Measurements from ENCODE around the gene FARP2. TPM values are rescaled to one million over a fixed set of nuclear protein-coding genes. Genes with fewer than 3 reads are reported as not detected.

Gene FARP2
- total RNA-seq, 4 donors from 2014 or later, result 26.8 to 37.9 (median 30.2) TPM

DNA sequence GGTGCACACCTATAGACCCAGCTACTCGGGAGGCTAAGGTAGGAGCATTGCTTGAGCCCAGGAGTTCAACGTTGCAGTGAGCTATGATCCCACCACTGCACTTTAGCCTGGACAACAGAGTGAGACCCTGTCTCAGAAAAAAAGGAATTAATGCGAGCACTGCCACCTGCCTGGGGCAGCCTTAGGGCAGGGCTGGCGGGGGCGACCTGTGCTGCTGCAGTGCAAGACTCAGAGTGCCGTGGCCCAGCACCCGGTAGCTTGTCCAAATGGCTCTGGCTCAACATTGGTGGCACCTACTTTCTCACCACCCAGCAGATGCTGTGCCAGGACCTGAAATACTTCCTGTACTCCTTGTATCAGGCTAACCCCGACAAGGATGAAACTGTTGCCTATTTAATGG, 122.1 kb downstream of the FARP2 start:
- Histone ChIP-seq H3K27me3 (no peaks in the 10 kb centered on the region), H3K9me3 (no peaks in the 10 kb centered on the region), H3K36me3 (peaks cover 8 to 37% (median 22%) of the 10 kb centered on the region in 4 donors), H3K27ac (replicated peaks in 1 of 4) (no peak overlapping the region), H3K4me1 (no peaks in the 10 kb centered on the region), H3K4me3 (no peak overlapping the region)
- TF ChIP-seq EP300 (IDR thresholded peaks at IDR 0.05), result no peak
- TF ChIP-seq, protein P1, sequence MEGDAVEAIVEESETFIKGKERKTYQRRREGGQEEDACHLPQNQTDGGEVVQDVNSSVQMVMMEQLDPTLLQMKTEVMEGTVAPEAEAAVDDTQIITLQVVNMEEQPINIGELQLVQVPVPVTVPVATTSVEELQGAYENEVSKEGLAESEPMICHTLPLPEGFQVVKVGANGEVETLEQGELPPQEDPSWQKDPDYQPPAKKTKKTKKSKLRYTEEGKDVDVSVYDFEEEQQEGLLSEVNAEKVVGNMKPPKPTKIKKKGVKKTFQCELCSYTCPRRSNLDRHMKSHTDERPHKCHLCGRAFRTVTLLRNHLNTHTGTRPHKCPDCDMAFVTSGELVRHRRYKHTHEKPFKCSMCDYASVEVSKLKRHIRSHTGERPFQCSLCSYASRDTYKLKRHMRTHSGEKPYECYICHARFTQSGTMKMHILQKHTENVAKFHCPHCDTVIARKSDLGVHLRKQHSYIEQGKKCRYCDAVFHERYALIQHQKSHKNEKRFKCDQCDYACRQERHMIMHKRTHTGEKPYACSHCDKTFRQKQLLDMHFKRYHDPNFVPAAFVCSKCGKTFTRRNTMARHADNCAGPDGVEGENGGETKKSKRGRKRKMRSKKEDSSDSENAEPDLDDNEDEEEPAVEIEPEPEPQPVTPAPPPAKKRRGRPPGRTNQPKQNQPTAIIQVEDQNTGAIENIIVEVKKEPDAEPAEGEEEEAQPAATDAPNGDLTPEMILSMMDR (IDR thresholded peaks at IDR 0.05), result no peak
- TF ChIP-seq POLR2A (IDR thresholded peaks at IDR 0.05; ENCODE audit: low read depth), result no peak
- TF ChIP-seq POLR2AphosphoS5 (IDR thresholded peaks at IDR 0.05), result no peak
- WGBS, result 98% methylated on average over 8 of the region's 8 CpGs
- DNase-seq (ENCODE audit: extremely low spot score), result no peak
- intact Hi-C loops (cut with DNase I), result no loop called here

DNA sequence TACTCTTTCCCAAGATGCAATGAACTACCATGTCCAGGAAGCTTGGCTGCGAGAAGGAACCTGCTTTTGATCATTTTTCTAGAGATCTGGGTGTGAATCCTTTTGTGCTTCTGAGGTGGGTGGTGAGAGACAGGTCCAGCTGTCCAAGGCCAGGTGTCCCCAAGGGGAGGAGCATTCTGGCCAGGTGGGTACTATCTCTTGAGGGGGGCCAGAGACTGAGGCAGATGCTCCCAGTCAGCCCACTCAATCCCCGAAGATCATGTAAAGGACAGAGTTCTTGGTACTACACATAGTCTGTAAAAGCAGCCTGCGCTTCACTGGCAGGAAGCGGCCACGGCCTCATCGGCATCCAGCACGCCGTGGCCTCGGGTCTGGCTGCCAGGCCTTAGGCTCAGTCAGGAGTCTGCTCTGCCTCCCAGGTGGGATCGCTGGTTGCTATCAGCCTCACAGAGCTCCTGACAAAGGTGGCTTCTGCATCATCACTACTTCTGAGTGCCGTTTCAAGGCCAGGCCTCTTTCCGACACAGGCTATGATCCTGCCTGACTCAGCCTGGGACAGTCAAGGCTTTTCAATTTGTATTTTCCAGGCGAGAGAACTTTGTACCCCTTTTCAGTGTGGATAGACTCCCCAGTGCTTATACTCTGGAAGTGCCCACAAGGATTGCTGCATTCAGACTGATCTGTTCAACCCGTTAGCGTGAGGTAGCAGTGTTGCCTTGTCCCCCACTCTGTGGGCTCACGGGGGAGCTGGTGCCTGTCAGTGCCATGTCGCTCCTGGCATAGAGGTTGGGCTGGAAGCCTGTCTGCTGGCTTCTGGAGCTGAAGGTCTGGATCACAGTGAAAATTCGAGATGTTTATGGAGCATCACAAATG, 123.2 kb downstream of the FARP2 start:
- Histone ChIP-seq H3K27me3 (no peaks in the 10 kb centered on the region), H3K4me3 (no peak overlapping the region), H3K27ac (replicated peaks in 1 of 4) (no peak overlapping the region), H3K4me1 (no peaks in the 10 kb centered on the region), H3K36me3 (peaks cover 8 to 47% (median 31%) of the 10 kb centered on the region in 4 donors), H3K9me3 (no peaks in the 10 kb centered on the region)
- TF ChIP-seq POLR2A (IDR thresholded peaks at IDR 0.05; ENCODE audit: low read depth) (no peak), EP300 (IDR thresholded peaks at IDR 0.05) (no peak), POLR2AphosphoS5 (IDR thresholded peaks at IDR 0.05) (no peak)
- TF ChIP-seq, protein P1 (IDR thresholded peaks at IDR 0.05), result no peak
- 89% methylated on average over 11 of the region's 18 CpGs for WGBS
- no peak for DNase-seq (ENCODE audit: extremely low spot score)
- intact Hi-C loops (cut with DNase I), result no loop called here

DNA sequence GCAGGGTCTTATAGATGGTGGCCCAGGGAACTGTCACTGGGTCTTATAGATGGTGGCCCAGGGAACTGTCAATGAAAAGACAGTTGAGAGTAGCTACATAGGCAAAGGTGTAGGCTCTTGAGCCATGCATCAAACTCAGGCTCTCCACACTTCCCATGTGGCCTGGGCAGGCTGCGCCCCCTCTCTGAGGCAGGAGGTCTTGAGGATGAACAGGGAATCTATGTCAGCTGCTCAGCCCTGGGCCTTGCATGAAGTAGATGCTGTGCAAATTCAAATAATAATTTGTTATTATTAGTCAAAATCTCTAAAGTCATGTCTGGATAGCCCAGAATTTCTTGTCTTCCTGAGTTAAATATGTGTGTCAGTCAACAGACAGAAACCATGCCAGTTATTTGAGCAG, 125.6 kb downstream of the FARP2 start:
- WGBS, result 88% methylated on average over 1 of the region's 1 CpG
- intact Hi-C loops (cut with DNase I), result no loop called here
- Histone ChIP-seq H3K4me3 (no peak overlapping the region), H3K27me3 (no peaks in the 10 kb centered on the region), H3K27ac (replicated peaks in 1 of 4) (no peak overlapping the region), H3K36me3 (peaks cover 8 to 47% (median 31%) of the 10 kb centered on the region in 4 donors), H3K4me1 (no peaks in the 10 kb centered on the region), H3K9me3 (no peaks in the 10 kb centered on the region)
- DNase-seq (ENCODE audit: extremely low spot score), result no peak
- TF ChIP-seq, protein P1 (IDR thresholded peaks at IDR 0.05), result no peak
- TF ChIP-seq EP300 (IDR thresholded peaks at IDR 0.05), result no peak
- no peak for TF ChIP-seq POLR2A (IDR thresholded peaks at IDR 0.05; ENCODE audit: low read depth)
- TF ChIP-seq POLR2AphosphoS5 (IDR thresholded peaks at IDR 0.05), result no peak

DNA sequence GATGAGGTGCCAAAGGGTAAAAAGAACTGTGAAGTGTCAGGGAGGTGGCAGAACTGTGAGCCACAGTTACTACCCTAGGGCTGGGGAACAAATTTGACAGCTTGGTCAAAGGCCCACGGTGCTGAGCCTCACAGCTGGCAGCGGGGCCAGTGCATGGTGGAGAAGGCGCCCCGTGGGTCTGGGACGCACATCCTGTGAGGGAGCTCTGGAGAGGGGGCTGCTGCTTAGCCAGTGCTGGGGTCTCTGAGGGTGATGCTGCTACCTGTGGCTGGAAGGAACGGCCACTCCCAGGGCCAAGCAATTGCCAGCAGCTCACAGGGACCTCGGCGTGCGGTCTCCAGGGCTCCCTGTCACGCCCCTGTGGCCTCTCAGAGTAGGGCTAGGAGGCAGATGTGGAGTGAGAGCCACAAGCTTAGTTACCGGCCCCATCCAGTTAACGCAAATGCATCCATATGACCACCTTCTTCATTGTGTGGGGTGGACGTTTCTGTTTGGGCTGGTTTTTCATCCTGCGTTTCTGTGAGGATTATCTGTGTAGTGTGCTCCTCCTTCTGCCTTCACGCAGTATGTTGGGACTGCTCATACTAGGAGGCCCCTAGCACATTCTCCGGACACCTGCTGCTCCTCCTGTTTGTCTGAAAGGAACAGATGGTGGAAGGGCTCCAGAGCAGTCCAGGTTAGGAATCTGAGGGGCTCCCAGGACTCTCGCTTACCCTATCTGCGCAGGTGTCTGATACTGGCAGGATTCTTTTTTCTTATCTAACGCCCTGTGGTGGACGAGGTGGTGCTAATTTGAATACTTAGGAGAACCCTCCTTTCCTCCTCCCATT, 126.3 kb downstream of the FARP2 start:
- TF ChIP-seq POLR2A (IDR thresholded peaks at IDR 0.05; ENCODE audit: low read depth), result no peak
- no peak for TF ChIP-seq EP300 (IDR thresholded peaks at IDR 0.05)
- TF ChIP-seq, protein P1 (IDR thresholded peaks at IDR 0.05), result no peak
- TF ChIP-seq POLR2AphosphoS5 (IDR thresholded peaks at IDR 0.05), result no peak
- Histone ChIP-seq H3K27me3 (no peaks in the 10 kb centered on the region), H3K27ac (replicated peaks in 1 of 4) (no peak overlapping the region), H3K4me1 (no peaks in the 10 kb centered on the region), H3K36me3 (peaks cover 8 to 43% (median 30%) of the 10 kb centered on the region in 4 donors), H3K4me3 (no peak overlapping the region), H3K9me3 (no peaks in the 10 kb centered on the region)
- intact Hi-C loops (cut with DNase I), result no loop called here
- 87% methylated on average over 15 of the region's 20 CpGs for WGBS
- DNase-seq (ENCODE audit: extremely low spot score), result no peak

Measured in esophagus muscularis mucosa (tissue), 4 donors.